GM23338 (cell line): ENCODE results near the gene IWS1. TPM values are rescaled to one million over a fixed set of nuclear protein-coding genes. Genes with fewer than 3 reads are reported as not detected.

ENCODE experiments used
- EZH2 ChIP-seq: fragments of 200-600 bp; sonication (generic); IDR thresholded peaks from one replicate; pipeline ENCODE4 v1.8.0; 2017; ENCODE audit warnings: antibody characterized with exemption, mild to moderate bottlenecking, low read depth; ENCODE audit not compliant: unreplicated experiment
- EZH2phosphoT487 ChIP-seq: fragments of 200-600 bp; sonication (generic); IDR thresholded peaks from one replicate; pipeline ENCODE4 v1.8.1; 2018; ENCODE audit warnings: antibody characterized with exemption; ENCODE audit not compliant: unreplicated experiment
- STAT1 ChIP-seq: IDR thresholded peaks from one replicate; pipeline ENCODE4 v1.6.1; 2016; ENCODE audit warnings: antibody characterized with exemption; ENCODE audit not compliant: unreplicated experiment
- polyA plus RNA-seq: library from polyadenylated mRNA; unstranded; fragments of >200 nt; fragmentation: Nextera tagmentation; extraction: Ambion mirVana; gene quantifications from 2 replicates; pipeline ENCODE4 v1.2.1, GENCODE V29; 2016
- small RNA-seq: library from RNA; depleted of rRNA; stranded (forward); fragments of <200 nt; gene quantifications from one replicate; pipeline ENCODE3, GENCODE V24; 2014; ENCODE audit warnings: low replicate concordance
- total RNA-seq: library from RNA; depleted of rRNA; stranded (reverse); fragments of >200 nt; shearing (Covaris generic); gene quantifications from 2 replicates; pipeline ENCODE4 v1.2.3, GENCODE V29; 2014; rRNA removed
- TF ChIP-seq, protein P1 (sequence below): IDR thresholded peaks from 2 replicates; pipeline ENCODE4 v1.6.1; 2016; ENCODE audit warnings: antibody characterized with exemption

Gene IWS1
- total and polyA plus RNA-seq, 2 experiments from 2014 or later, result 82.8 to 97.2 TPM

DNA sequence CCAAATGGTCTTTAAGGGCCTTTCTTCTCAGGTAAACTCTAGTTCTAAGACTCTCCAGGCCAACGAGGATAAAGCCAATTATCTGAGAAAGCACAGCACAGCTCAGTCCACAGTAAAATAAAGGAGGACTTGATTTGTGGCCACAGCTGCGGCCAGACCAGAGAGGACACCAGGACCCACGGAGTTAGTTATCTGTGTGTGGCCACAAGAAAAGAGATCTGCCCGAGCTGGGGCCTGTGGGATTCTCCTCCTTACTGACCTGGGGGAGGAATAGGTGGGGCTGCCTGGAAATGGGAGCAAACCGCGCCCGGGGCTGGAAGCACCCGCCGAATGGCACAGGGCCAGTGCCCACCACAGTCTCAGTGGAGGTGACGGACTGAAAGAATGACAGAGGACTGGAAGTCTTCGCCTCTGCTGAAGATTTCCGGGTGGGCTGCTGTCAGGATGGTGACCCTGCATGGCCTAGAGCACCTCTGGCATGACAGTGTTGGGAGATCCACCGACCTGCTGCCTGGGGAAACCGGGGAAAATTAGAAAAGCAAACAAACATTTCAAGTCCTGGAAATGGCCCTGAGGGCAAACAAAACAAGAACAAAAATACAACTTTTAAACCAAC is 94.8 kb downstream of the IWS1 start (continued):
- TF ChIP-seq EZH2phosphoT487 (no peak), STAT1 (no peak), EZH2 (no peak)
- TF ChIP-seq, protein P1, sequence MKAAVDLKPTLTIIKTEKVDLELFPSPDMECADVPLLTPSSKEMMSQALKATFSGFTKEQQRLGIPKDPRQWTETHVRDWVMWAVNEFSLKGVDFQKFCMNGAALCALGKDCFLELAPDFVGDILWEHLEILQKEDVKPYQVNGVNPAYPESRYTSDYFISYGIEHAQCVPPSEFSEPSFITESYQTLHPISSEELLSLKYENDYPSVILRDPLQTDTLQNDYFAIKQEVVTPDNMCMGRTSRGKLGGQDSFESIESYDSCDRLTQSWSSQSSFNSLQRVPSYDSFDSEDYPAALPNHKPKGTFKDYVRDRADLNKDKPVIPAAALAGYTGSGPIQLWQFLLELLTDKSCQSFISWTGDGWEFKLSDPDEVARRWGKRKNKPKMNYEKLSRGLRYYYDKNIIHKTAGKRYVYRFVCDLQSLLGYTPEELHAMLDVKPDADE, result no peak

Small RNAs within 50 kb of the gene (small RNA-seq; reads per million reads assigned to genes)
- not detected for gene RNU4-48P

Other genes starting within 250 kb of the IWS1 start
- 42.5 and 62.7 TPM in 2 replicates for gene ERCC3, start 232.3 kb downstream of the IWS1 start, total RNA-seq
- 34.9 and 35.1 TPM in 2 replicates for gene ERCC3, start 232.3 kb downstream of the IWS1 start, polyA plus RNA-seq
- 23.5 and 24.7 TPM in 2 replicates for gene MAP3K2, start 138.5 kb downstream of the IWS1 start, total RNA-seq
- gene MAP3K2, start 138.5 kb downstream of the IWS1 start, polyA plus RNA-seq, result 7.3 and 10.2 TPM in 2 replicates
- 1.2 and 1.7 TPM in 2 replicates for gene PROC, start 108.1 kb downstream of the IWS1 start, total RNA-seq
- 2.4 and 2.7 TPM in 2 replicates for gene PROC, start 108.1 kb downstream of the IWS1 start, polyA plus RNA-seq
- not detected in 2 replicates for gene MYO7B, start 9.2 kb upstream of the IWS1 start, total RNA-seq
- not detected in 2 replicates for gene MYO7B, start 9.2 kb upstream of the IWS1 start, polyA plus RNA-seq
- not detected in 2 replicates for gene GPR17, start 119.7 kb upstream of the IWS1 start, total RNA-seq
- gene GPR17, start 119.7 kb upstream of the IWS1 start, polyA plus RNA-seq, result not detected in 2 replicates
- gene LIMS2, start 149.0 kb upstream of the IWS1 start, total RNA-seq, result 1.3 and 1.6 TPM in 2 replicates
- gene LIMS2, start 149.0 kb upstream of the IWS1 start, polyA plus RNA-seq, result 2.6 and 3.5 TPM in 2 replicates
- 13.4 and 13.7 TPM in 2 replicates for gene SFT2D3, start 175.0 kb upstream of the IWS1 start, total RNA-seq
- not detected in 2 replicates for gene SFT2D3, start 175.0 kb upstream of the IWS1 start, polyA plus RNA-seq